Stimulated activated naive CD4-positive, alpha-beta T cell treated with Interleukin-2 at 50 U/mL for 16 hours (primary cell): Measurements from ENCODE around the gene RNF150.

Experiments
- DNase-seq: peaks from one replicate; lab custom pipeline; 2025; lab: John Stamatoyannopoulos, UW

Gene RNF150

GRCh38 chr4:141131723-141132071 lies 1.6 kb downstream of the RNF150 start:
- no peak for DNase-seq

- DNase-seq: no peak
These were observed 2.2 kb downstream of the RNF150 start for GRCh38 chr4:141130947-141131605.

GRCh38 chr4:141127884-141128283 lies 5.4 kb downstream of the RNF150 start:
- DNase-seq: no peak

GRCh38 chr4:141126769-141127168 lies 6.5 kb downstream of the RNF150 start:
- no peak for DNase-seq

- DNase-seq: no peak
These were observed 9.0 kb downstream of the RNF150 start for GRCh38 chr4:141124224-141124623.

- no peak for DNase-seq
These were observed 11.4 kb downstream of the RNF150 start for GRCh38 chr4:141121768-141122454.

- no peak for DNase-seq
These were observed 12.2 kb downstream of the RNF150 start for GRCh38 chr4:141121101-141121500.

- DNase-seq: no peak
These were observed 13.2 kb downstream of the RNF150 start for GRCh38 chr4:141120036-141120593.

GRCh38 chr4:141119071-141119470 lies 14.2 kb downstream of the RNF150 start:
- DNase-seq: no peak

- DNase-seq: no peak
These were observed 14.9 kb downstream of the RNF150 start for GRCh38 chr4:141118381-141118780.

GRCh38 chr4:141117935-141118334 lies 15.3 kb downstream of the RNF150 start:
- DNase-seq: no peak

- no peak for DNase-seq
These were observed 23.3 kb downstream of the RNF150 start for GRCh38 chr4:141109983-141110382.

GRCh38 chr4:141107927-141108326 lies 25.3 kb downstream of the RNF150 start:
- DNase-seq: no peak

- no peak for DNase-seq
These were observed 30.9 kb downstream of the RNF150 start for GRCh38 chr4:141102367-141102766.

GRCh38 chr4:141101511-141101910 lies 31.8 kb downstream of the RNF150 start:
- DNase-seq: no peak

GRCh38 chr4:141099326-141099725 lies 33.9 kb downstream of the RNF150 start:
- no peak for DNase-seq

- DNase-seq: no peak
These were observed 35.1 kb downstream of the RNF150 start for GRCh38 chr4:141098163-141098562.

- DNase-seq: no peak
These were observed 42.8 kb downstream of the RNF150 start for GRCh38 chr4:141090473-141090872.

- DNase-seq: no peak
These were observed 51.3 kb downstream of the RNF150 start for GRCh38 chr4:141081921-141082395.

GRCh38 chr4:141080668-141081067 lies 52.6 kb downstream of the RNF150 start:
- DNase-seq: no peak

- DNase-seq: no peak
These were observed 53.8 kb downstream of the RNF150 start for GRCh38 chr4:141079393-141079930.

GRCh38 chr4:141078871-141079270 lies 54.4 kb downstream of the RNF150 start:
- DNase-seq: no peak

GRCh38 chr4:141077611-141078225 lies 55.6 kb downstream of the RNF150 start:
- no peak for DNase-seq
